ENCODE measurements around the gene ERGIC1.
"Not testable (repeated sequence)": the region's sequence is repeated elsewhere in the genome, so short reads cannot be mapped to it uniquely, and the experiment has no call there.

Gene ERGIC1

GRCh38 chr5:172801179-172801671 is 32.8 kb upstream of the ERGIC1 start:
- no peak for DNase-seq

GRCh38 chr5:172802112-172802511 is 31.9 kb upstream of the ERGIC1 start:
- no peak for DNase-seq

GRCh38 chr5:172802567-172803176 is 31.4 kb upstream of the ERGIC1 start:
- no peak for DNase-seq

- no peak for DNase-seq
Observed at GRCh38 chr5:172805018-172805683, 28.9 kb upstream of the ERGIC1 start.

GRCh38 chr5:172805736-172806255 is 28.3 kb upstream of the ERGIC1 start:
- no peak for DNase-seq

GRCh38 chr5:172806897-172807672 is 27.0 kb upstream of the ERGIC1 start:
- no peak for DNase-seq

- DNase-seq = no peak
Observed at GRCh38 chr5:172807766-172808311, 26.2 kb upstream of the ERGIC1 start.

- no peak for DNase-seq
Observed at GRCh38 chr5:172809774-172810173, 24.3 kb upstream of the ERGIC1 start.

GRCh38 chr5:172810996-172811395 is 23.1 kb upstream of the ERGIC1 start:
- not testable (repeated sequence) for DNase-seq

- no peak for DNase-seq
Observed at GRCh38 chr5:172815631-172816030, 18.4 kb upstream of the ERGIC1 start.

- DNase-seq = no peak
Observed at GRCh38 chr5:172816925-172817562, 17.0 kb upstream of the ERGIC1 start.

- DNase-seq = no peak
Observed at GRCh38 chr5:172817664-172818063, 16.4 kb upstream of the ERGIC1 start.

- DNase-seq = no peak
Observed at GRCh38 chr5:172818081-172818480, 16.0 kb upstream of the ERGIC1 start.

- DNase-seq = no peak
Observed at GRCh38 chr5:172819569-172819968, 14.5 kb upstream of the ERGIC1 start.

- no peak for DNase-seq
Observed at GRCh38 chr5:172820046-172820767, 13.8 kb upstream of the ERGIC1 start.

GRCh38 chr5:172821340-172821985 is 12.6 kb upstream of the ERGIC1 start:
- no peak for DNase-seq

GRCh38 chr5:172823840-172824362 is 10.2 kb upstream of the ERGIC1 start:
- no peak for DNase-seq

- DNase-seq = no peak
Observed at GRCh38 chr5:172825610-172826204, 8.3 kb upstream of the ERGIC1 start.

GRCh38 chr5:172827841-172828240 is 6.2 kb upstream of the ERGIC1 start:
- DNase-seq = no peak

GRCh38 chr5:172828911-172829431 is 5.1 kb upstream of the ERGIC1 start:
- DNase-seq = no peak

Measured in NCI-H1048 (cell line).